A204.1 (cell line): ENCODE data around the gene PTPN12.

Experiments
- FAIRE-seq: peaks from 2 replicates; lab custom pipeline; 2012; peaks lifted over from hg19 to GRCh38; lab: Jason Lieb, UNC

Gene PTPN12

DNA sequence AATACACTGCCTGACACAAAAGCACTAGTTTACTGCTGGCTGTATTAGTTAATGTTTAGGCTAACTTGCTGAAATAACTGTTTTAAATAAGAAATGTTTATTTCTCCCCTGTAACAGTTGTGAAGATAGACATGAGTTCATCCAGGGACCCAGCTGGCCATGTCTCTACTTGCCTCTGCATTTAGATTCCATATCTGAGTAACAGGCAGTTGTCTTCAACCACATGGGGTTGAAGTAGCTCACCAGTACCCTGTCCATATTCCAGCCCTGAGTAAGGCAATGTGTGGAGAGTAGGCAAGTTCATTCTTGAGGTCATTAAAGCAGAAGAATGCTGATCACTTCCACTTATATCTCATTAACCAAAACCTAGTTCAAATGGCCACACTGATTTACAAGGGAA, 128.1 kb downstream of the PTPN12 start:
- no peak for FAIRE-seq

DNA sequence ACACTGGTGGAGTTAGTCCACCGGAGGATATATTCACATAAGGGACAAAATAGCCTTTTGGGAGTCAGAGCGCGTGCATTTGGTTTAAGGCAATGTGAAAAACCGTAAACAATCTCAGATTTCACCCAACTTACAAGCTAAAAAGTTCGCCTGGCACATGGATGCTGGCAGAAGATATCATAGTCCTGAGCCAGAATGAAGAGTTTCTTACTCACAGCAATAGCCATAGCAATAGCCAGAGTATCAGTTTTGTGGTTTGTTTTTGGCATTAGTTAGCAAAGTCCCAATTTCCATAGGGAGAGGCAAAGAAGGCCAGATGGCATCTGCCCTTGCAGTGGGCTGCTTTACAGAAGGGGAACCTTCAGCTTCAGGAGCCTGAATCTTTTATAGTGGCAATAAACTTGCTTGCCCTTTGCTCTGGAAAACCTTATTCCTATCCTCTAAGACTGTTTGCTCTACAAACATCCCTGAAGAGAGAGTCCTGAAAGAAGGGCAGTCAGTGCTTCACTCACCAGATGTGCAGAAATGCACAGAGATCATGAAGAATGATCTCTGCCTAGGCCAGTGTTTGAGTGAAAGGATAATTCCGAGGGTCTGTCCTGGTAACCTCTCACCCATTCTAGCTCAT, 130.5 kb downstream of the PTPN12 start:
- no peak for FAIRE-seq

DNA sequence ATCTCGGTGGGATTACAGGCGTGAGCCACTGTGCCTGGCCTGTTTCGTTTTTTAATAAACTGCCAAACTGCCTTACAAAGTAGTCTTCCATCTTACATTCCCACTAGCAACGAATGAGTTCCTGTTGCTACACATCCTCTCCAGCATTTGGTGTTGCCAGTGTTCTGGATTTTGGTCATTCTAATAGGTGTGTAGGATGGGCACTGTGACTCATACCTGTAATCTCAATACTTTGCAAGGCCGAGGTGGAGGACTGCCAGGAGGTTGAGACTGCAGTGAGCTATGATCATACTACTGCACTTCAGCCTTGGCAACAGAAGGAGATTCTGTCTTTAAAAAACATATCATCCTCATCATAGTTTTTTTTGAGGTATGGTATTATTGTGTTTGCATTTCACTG, 137.8 kb downstream of the PTPN12 start:
- FAIRE-seq = no peak

DNA sequence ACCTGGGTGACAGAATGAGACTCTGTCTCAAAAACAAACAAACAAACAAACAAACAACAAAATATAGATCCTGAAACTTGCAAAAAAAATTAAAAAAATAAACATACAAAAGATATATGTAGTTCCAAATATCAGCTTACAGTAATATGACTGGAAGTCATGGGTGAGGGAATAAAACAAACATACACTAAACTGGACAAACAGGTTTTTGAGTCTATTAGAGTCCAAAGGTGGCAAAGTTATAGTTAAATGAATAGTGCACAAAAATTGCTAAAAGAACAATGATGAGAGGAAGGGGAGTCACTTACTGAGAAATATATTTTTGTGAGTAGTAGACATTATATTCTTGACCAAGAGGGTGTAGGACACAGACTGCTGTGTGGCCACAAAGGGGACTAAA, 142.5 kb downstream of the PTPN12 start:
- FAIRE-seq = no peak

DNA sequence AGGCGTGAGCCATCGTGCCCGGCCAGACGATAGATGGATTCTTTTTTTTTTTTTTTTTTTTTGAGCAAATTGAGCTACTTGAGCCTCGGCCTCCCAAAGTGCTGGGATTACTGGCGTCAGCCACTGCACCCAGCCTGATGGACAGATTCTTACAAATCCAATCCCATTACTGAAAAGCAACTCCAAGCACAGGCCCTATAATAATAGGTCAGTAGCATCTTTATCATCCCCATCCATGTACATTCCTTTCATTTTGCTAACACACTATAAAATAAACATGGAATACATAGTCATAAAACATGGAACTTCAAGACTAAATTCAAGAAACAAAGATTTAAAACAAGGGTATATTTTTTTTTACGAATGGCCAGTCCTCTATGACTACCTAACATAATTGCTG, 143.2 kb downstream of the PTPN12 start:
- no peak for FAIRE-seq

DNA sequence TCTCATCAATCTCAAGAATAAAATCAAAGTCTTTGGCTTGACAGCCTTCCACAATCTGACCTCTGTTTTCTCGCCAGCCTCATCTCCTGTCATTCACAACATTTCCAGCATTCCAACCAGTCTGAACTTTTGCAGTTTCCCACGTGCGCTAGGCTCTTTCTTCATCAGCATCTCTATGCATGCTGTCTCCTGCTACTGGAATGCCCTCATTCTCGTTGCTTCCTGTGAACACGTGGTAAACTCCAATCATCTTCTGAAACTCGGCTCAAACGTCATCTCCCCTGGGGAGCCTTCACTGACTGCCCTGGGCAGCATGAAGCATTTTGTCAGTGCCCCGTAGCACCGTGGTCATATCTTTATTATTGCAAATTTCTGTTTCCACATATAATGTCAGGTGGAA, 146.9 kb downstream of the PTPN12 start:
- no peak for FAIRE-seq

DNA sequence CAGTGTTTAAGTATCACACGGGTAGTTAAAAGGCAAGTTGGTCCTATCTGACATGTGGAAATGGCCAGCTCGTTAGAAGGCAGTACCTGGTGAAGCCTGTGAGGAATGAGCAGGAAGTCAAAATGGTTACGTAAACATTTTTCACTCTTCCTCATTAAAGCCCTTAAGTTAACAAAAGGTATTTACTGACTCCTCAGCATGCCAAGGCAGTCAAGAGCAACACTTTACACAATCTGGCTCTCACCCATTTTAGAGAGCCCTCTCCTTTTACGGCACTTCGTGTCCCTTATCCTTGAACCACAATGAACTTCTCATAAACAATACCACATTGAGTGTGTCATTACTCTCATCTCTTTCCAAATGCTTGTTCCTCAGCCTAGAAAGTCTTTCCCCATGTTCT, 148.1 kb downstream of the PTPN12 start:
- no peak for FAIRE-seq

DNA sequence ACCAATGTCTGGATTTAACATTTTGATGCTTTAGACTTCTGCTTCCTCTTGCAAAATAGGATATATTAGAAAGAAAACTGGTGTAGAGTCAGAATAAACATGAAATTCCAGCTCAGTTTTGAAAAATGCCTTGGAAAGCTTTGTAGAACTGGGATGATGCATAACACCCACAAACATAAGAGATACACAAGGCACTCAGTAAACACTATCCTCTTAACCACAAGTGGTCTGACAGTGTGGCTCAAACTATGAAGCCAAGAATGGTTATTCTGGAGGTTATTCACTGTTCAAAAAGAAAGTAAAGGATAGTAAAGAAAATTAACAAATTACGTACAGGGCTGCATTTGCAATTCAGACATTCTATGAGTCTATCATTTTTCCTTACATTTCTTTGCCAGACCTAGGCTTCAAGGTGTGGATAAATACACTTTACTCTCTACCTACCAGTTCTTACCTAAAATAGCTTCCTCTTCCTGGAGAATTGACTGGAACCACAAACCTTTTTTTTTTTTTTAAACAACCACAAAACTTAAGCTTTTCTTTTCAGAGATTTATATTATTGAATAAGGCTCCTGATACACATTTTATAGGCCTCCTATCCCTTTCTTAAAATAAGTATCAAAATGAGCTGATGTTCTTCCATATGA, 150.1 kb downstream of the PTPN12 start:
- FAIRE-seq = no peak

DNA sequence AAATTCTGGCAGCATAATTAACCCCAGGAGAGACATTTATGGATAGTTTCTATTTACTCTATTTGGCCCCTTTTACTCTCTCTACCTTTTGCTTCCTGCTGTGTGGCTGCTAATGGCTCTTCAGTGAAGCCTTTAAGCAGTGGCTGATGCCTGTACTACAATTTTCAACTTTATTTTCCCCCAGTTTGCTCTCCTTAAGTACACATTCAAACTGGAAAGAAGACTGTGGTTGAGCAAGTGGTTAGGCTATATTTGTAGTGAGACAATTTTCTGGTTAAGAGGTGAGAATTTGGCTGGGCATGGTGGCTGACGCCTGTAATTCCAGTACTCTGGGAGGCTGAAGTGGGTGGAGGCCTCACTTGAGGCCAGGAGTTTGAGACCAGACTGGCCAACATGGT, 150.7 kb downstream of the PTPN12 start:
- FAIRE-seq = no peak
